ENCODE measurements around the gene ESRRG. TPM values are rescaled to one million over a fixed set of nuclear protein-coding genes. Genes with fewer than 3 reads are reported as not detected.

The ESRRG gene
- total RNA-seq, 4 donors from 2014 or later = 1.9 to 6.8 (median 3.2) TPM; not detected in 1

DNA sequence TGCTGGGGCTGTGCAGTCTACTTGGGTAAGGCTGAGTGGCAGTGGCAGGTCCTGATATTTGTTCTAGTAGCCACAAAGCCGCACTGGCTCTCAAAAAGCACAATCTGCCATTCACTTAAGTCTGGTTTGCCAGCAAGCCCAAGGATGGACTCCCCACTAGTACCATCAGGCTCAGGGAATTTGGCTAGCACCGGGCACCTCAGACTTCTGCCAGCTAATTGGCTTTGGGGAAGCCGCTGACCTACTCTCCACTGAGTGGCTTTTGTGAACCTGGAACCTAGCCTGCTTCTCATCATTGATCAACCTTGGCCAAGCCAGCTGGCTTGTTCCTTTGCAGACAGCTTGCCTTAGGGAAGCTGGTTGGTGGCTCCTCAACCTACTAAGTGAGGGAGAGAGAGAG, 83.1 kb downstream of the ESRRG start:
- no peak for ATAC-seq
- H3K36me3 ChIP-seq = no peaks in the 10 kb centered on the region
- peaks cover 0 to 5% (median 0%) of the 10 kb centered on the region in 3 donors for H3K4me1 ChIP-seq
- TF ChIP-seq EP300 (IDR thresholded peaks at IDR 0.05) (no peak), POLR2A (IDR thresholded peaks at IDR 0.05) (no peak), POLR2AphosphoS5 (IDR thresholded peaks at IDR 0.05) (no peak)
- TF ChIP-seq, protein P1, sequence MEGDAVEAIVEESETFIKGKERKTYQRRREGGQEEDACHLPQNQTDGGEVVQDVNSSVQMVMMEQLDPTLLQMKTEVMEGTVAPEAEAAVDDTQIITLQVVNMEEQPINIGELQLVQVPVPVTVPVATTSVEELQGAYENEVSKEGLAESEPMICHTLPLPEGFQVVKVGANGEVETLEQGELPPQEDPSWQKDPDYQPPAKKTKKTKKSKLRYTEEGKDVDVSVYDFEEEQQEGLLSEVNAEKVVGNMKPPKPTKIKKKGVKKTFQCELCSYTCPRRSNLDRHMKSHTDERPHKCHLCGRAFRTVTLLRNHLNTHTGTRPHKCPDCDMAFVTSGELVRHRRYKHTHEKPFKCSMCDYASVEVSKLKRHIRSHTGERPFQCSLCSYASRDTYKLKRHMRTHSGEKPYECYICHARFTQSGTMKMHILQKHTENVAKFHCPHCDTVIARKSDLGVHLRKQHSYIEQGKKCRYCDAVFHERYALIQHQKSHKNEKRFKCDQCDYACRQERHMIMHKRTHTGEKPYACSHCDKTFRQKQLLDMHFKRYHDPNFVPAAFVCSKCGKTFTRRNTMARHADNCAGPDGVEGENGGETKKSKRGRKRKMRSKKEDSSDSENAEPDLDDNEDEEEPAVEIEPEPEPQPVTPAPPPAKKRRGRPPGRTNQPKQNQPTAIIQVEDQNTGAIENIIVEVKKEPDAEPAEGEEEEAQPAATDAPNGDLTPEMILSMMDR (IDR thresholded peaks at IDR 0.05) = no peak
- 94% methylated on average over 2 of the region's 3 CpGs; no CpG with 5 or more reads in 1 of the 2 donors for WGBS, 2 donors (ENCODE audit: low coverage in 1 of 2)
- no peaks in the 10 kb centered on the region for H3K27me3 ChIP-seq
- no peaks in the 10 kb centered on the region for H3K9me3 ChIP-seq
- H3K4me3 ChIP-seq = no peak overlapping the region
- H3K27ac ChIP-seq = no peak overlapping the region

DNA sequence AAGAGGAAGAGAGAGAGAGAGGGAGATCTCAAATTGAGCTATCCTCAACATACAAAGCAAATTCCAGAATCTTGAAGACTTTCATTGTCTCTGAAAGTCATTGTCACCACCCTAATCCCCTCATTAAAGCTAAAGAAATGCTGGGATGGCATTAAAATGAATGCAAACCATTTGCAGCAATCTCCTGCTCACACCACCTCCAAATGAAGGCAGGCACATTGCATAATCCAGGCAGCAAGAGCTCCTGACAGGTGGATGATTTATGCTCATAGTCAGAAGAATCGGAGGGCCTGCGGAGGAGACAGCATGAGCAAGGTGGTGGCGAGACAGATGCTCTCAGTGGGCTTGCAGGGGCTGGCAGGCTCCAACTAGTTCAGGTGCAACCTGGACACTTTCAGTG, 90.2 kb downstream of the ESRRG start:
- no peaks in the 10 kb centered on the region for H3K27me3 ChIP-seq
- 81% methylated on average over 3 of the region's 3 CpGs; no CpG with 5 or more reads in 1 of the 2 donors for WGBS, 2 donors (ENCODE audit: low coverage in 1 of 2)
- no peak for ATAC-seq
- no peaks in the 10 kb centered on the region for H3K4me1 ChIP-seq
- TF ChIP-seq POLR2AphosphoS5 (IDR thresholded peaks at IDR 0.05) (no peak), POLR2A (IDR thresholded peaks at IDR 0.05) (no peak)
- TF ChIP-seq, protein P1 (IDR thresholded peaks at IDR 0.05) = no peak
- H3K4me3 ChIP-seq = no peak overlapping the region
- H3K36me3 ChIP-seq = no peaks in the 10 kb centered on the region
- H3K9me3 ChIP-seq = no peaks in the 10 kb centered on the region
- H3K27ac ChIP-seq = no peak overlapping the region

DNA sequence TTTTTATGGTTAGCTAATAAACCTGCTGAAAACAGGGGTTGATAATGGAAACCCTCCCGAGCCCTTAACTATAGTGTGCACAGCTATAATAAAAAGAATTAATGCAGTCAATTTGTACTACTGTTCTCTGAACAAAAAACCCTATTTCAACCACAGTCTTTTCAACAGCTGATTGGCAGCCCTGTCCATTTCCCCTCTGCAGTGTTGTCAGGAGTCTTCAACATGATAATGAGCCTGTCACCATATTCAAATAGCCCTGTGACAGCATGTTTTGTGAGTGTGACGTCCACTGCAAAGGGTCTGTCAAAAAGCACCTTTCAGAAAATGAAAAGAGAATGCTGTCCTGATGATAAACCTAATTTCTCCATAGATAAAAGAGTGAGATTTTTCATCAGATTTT, 92.7 kb downstream of the ESRRG start:
- no peak for ATAC-seq
- no peaks in the 10 kb centered on the region for H3K9me3 ChIP-seq
- TF ChIP-seq POLR2AphosphoS5 (IDR thresholded peaks at IDR 0.05) = no peak
- TF ChIP-seq POLR2A (IDR thresholded peaks at IDR 0.05) = no peak
- no peak for TF ChIP-seq EP300 (IDR thresholded peaks at IDR 0.05)
- TF ChIP-seq, protein P1 (IDR thresholded peaks at IDR 0.05) = no peak
- H3K4me1 ChIP-seq = no peaks in the 10 kb centered on the region
- WGBS, 2 donors (ENCODE audit: low coverage in 1 of 2) = 56 to 77% methylated on average over 1 to 2 of the region's 2 CpGs
- no peak overlapping the region for H3K27ac ChIP-seq
- H3K36me3 ChIP-seq = no peaks in the 10 kb centered on the region
- no peak overlapping the region for H3K4me3 ChIP-seq
- H3K27me3 ChIP-seq = no peaks in the 10 kb centered on the region

DNA sequence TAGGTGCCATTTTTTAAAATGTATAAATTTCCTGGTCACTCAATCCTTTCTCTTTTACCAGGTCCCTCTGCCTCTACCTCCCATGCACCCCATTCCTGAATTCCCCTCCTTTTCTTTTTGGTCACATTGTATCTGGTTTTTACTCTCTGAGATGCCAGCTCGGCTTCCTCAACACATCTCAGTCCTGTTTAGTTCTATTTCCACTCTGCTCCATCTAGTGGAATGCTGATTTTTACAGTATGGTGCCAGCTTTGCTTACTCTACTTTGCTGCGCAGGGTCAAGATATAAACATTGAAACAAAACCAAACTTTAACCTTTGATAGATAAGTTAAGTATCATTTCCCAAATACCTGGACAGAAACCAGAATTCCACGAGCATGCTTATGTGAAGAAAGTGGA, 96.0 kb downstream of the ESRRG start:
- TF ChIP-seq EP300 (IDR thresholded peaks at IDR 0.05) (no peak), POLR2AphosphoS5 (IDR thresholded peaks at IDR 0.05) (no peak), POLR2A (IDR thresholded peaks at IDR 0.05) (no peak)
- TF ChIP-seq, protein P1 (IDR thresholded peaks at IDR 0.05) = no peak
- no peak for ATAC-seq
- H3K27ac ChIP-seq = no peak overlapping the region
- H3K9me3 ChIP-seq = no peaks in the 10 kb centered on the region
- H3K4me1 ChIP-seq = no peaks in the 10 kb centered on the region
- 71 to 73% methylated on average over 2 of the region's 3 CpGs for WGBS, 2 donors (ENCODE audit: low coverage in 1 of 2)
- H3K27me3 ChIP-seq = no peaks in the 10 kb centered on the region
- H3K4me3 ChIP-seq = no peak overlapping the region
- H3K36me3 ChIP-seq = no peaks in the 10 kb centered on the region

DNA sequence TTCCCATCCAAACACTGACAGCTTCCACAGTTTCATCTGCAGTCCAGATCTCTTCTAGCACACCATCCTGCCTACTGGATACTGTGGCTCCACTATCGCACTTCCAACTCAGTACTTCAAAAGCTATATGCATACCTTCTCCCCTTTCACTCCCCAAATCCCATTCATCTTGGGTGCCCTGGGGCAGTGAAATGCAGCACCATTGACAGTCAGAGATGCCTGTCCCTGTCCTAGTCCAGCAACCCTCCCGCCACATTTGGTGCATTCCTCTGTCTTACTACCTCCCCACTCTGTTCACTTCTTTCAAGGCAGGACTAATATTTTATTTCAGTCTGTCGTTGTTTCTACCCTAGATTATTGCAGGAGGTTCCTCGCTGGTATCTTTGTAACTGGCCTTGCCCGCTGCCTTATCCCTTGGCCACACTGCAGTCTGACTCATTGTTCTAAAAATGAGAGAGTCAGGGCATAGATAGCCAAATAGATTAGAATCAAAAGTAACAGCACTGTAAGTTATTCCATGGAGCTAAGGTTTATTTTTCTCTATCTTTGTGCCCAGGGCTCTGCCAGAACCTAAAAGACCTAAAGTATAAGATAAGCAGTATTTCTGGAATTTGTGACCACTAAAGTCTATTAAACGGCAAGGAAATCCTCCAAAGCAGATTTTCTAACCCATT, 96.7 kb downstream of the ESRRG start:
- no peaks in the 10 kb centered on the region for H3K9me3 ChIP-seq
- ATAC-seq = no peak
- H3K36me3 ChIP-seq = no peaks in the 10 kb centered on the region
- no peak overlapping the region for H3K4me3 ChIP-seq
- TF ChIP-seq POLR2AphosphoS5 (IDR thresholded peaks at IDR 0.05) (no peak), POLR2A (IDR thresholded peaks at IDR 0.05) (no peak), EP300 (IDR thresholded peaks at IDR 0.05) (no peak)
- TF ChIP-seq, protein P1 (IDR thresholded peaks at IDR 0.05) = no peak
- no peaks in the 10 kb centered on the region for H3K27me3 ChIP-seq
- H3K4me1 ChIP-seq = no peaks in the 10 kb centered on the region
- H3K27ac ChIP-seq = no peak overlapping the region
- 73 to 92% methylated on average over 2 to 6 of the region's 6 CpGs for WGBS, 2 donors (ENCODE audit: low coverage in 1 of 2)
